Fibroblast of mammary gland (primary cell): Measurements from ENCODE around the gene ATXN1.
A peak's percentile ranks its signal among the peaks of the same experiment; 100 is the strongest.
"Not testable (repeated sequence)": the region's sequence is repeated elsewhere in the genome, so short reads cannot be mapped to it uniquely, and the experiment has no call there.

ENCODE experiments used
- DNase-seq: peaks from one replicate; pipeline ENCODE4 v3.0.0-alpha.2; 2010; ENCODE audit warnings: low read depth
- H3K4me3 ChIP-seq: 2 replicates; pipeline ENCODE4 v1.5.1; 2011; ENCODE audit warnings: low read depth, mild to moderate bottlenecking, low read length, moderate library complexity; ENCODE audit not compliant: control insufficient read depth
- TF ChIP-seq, protein P1 (sequence below): conservative IDR thresholded peaks from 2 replicates; pipeline ENCODE4 v1.5.1; 2011; ENCODE audit warnings: low read depth, low read length, inconsistent platforms; ENCODE audit not compliant: control insufficient read depth, insufficient read depth

The ATXN1 gene

DNA sequence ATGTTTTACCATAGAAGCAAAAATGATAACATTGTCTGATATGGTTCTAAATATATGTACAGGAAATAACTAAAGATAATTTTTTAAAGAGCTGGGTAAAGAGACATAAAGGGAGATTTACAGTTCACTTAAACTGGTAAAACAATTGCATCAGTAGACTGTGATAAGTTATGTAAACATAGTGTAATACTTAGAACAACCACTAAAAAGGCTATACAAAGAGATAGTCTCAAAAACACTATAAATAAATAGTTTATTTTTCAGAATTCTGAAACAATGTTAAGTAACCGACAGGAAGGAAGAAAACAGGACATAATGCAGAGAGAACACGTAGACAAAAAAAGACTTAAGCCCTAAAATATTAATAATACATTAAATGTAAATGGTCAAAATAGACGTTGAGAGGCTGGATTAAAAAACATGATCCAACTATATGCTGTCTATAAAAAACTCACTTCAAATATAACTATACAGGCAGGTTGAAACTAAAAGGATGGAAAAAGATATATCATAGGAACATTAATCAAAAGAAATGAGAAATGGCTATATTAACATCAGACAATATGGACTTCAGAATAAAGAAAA is 32.7 kb upstream of the ATXN1 start:
- TF ChIP-seq, protein P1, sequence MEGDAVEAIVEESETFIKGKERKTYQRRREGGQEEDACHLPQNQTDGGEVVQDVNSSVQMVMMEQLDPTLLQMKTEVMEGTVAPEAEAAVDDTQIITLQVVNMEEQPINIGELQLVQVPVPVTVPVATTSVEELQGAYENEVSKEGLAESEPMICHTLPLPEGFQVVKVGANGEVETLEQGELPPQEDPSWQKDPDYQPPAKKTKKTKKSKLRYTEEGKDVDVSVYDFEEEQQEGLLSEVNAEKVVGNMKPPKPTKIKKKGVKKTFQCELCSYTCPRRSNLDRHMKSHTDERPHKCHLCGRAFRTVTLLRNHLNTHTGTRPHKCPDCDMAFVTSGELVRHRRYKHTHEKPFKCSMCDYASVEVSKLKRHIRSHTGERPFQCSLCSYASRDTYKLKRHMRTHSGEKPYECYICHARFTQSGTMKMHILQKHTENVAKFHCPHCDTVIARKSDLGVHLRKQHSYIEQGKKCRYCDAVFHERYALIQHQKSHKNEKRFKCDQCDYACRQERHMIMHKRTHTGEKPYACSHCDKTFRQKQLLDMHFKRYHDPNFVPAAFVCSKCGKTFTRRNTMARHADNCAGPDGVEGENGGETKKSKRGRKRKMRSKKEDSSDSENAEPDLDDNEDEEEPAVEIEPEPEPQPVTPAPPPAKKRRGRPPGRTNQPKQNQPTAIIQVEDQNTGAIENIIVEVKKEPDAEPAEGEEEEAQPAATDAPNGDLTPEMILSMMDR, result no peak
- no peak overlapping the region for H3K4me3 ChIP-seq
- no peak for DNase-seq

- TF ChIP-seq, protein P1, result no peak
- no peak for DNase-seq
- no peak overlapping the region for H3K4me3 ChIP-seq
These were observed 28.2 kb upstream of the ATXN1 start for GRCh38 chr6:16789329-16790038.

GRCh38 chr6:16787128-16787682 is 25.9 kb upstream of the ATXN1 start:
- no peak overlapping the region for H3K4me3 ChIP-seq
- no peak for DNase-seq
- TF ChIP-seq, protein P1, result no peak

GRCh38 chr6:16785496-16785895 is 24.2 kb upstream of the ATXN1 start:
- no peak for DNase-seq
- no peak overlapping the region for H3K4me3 ChIP-seq
- TF ChIP-seq, protein P1, result no peak

GRCh38 chr6:16784957-16785356 is 23.7 kb upstream of the ATXN1 start:
- not testable (repeated sequence) for H3K4me3 ChIP-seq, DNase-seq

GRCh38 chr6:16783952-16784565 is 22.8 kb upstream of the ATXN1 start:
- DNase-seq, result no peak
- TF ChIP-seq, protein P1, result no peak
- no peak overlapping the region for H3K4me3 ChIP-seq

DNA sequence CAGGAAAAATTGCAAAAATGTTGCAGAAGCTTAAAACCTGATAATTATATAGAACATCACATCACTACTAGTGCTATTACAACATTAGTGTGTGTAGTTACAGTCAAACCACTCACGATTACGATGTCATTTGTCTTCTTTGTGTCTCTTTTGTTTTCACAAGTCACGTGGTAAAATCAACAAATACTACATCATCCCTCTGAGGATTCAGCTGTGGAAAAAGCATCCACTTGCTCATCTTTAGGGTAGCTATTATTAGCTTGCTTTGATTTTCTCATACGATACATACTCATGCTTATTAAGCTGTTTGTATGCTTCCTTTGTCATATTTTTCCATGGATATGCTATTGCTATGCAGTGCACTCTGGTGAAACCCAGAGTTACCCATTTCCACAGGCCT is 22.2 kb upstream of the ATXN1 start:
- H3K4me3 ChIP-seq, result no peak overlapping the region
- peak; percentile 34 for DNase-seq
- TF ChIP-seq, protein P1, result no peak
